ENCODE measurements around the gene LRCH1.

Gene LRCH1

DNA sequence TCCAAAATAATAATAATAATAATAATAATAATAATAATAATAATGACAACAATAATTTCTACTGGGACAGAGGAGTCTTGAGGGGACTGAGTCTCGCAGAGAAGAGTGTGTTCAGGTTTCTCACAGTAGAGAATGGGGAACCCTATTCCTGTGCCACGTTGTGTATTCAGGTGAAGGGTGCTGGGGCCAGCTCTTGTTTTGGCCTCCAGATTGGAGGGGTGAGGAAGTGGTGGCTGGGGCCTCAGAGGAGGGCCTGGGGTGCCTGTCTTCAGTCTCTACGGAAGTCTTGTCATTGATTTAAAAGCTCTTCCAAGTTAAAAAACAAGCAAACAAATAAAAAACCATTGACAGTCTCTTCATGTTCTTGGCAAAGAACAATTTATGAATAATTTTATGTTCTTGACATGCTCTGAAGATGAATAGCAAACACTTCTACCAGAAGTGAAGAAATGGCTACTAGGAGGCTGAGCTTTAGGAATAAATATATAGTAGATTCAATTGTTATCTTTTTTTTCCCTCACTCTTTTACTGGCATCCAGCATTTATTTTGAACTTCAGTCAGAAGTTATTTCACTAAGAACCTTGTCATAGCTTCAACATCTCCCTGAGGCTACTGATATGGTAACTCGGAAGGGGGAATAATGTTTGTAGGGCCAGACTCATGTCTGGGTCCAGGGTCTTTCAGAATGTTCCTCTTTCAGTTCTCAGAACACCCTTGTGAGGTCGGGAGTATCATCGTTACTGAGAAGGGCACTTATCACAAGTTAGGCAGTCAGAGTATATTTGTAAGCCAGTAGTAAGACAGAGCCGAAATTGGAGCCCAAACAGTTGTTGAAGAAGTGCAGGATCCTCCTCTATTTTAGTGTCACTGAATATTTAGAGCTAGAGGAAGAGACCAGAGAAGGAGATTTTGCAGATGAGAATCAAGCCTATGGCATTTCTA, 13.1 kb downstream of the LRCH1 start:
- FAIRE-seq: no peak

DNA sequence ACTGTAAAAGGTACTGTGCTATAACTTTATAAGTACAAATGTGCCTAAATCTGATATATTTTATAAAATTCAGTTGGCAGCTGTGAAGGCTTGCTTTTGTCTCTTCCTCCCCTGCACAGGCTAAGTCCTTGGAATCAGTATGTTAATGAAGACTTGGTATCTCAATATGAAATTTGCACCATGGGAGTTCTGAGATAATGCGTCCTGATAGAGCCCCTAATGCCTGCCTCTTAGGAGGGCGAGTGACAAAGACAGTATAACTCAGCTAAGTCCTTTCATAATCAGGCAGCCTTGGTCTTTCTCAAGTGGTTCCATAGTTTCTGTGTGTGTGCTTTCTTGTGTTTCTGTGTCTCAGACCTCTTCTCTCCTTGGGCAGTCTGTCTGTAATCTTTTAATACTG, 14.7 kb downstream of the LRCH1 start:
- no peak for FAIRE-seq

DNA sequence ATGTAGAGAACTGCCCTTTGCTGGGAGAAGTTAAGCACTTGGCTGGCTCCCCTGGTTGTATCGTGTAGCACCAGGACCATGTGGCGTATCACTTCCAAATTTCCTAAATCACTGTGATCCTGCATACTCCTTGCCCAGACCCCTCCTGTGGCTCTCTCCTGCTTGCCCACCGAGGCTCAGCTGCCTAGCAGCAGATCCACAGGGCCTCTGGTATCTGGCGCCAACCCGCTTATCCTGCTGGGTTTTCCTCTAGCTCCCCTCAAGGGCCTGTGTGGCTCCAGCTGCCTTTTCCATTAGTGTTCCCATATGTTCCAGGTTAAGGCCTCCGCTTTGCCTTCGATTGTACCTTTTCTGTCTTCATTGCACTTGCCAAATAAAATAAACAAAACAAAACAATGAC, 16.5 kb downstream of the LRCH1 start:
- FAIRE-seq: no peak

DNA sequence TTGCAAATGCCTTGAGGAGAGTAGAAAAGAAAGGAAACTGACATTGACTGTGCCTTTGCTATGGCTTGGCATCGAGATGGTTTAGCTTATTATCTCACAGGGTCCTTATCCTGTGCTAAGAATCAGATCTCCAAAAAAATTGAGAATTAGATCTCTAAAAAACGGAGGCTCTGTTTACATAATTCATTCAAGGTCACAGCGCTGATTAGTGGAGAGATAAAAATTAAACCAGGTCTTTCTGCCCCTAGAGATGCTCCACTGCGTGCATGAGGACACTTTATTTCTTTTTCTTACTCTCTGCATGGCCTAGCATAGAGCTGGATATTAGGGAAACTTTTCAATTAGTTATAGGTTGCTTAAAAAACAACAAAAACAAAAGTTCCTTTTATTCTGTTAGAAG, 17.3 kb downstream of the LRCH1 start:
- FAIRE-seq: no peak

DNA sequence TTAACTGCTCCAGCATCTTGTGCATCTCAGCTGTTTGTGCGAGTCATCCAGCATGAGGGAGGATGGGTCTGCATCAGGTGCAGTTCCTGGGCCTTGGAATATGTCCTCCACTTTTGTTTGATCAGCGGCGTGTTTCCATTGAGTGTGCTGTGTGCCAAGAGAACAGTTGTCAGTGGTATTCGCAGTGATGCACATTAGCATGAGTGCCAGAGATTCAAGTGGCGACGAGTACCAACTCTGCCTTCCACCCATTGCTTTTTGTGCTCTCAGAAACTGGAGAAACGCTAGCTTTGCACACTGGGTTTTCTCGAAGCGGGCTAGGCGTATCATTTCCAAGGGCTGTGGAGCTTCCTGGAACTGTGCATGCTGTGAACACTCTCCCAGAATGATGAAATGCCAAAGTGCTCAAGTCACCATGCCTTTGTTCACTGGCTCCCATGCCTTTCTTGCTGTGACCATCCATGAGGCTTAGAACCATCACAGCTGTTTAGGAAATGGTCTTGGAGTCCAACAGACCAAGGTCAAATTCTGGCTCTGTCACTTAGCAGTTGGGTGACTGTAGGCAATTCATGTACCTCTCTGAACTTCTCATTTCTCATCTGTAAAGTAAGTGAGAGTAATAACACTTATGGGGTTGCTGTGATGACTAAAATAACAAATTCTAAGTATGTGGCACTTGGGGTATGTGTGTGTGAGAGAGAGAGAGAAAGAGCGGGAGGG, 18.4 kb downstream of the LRCH1 start:
- no peak for FAIRE-seq

DNA sequence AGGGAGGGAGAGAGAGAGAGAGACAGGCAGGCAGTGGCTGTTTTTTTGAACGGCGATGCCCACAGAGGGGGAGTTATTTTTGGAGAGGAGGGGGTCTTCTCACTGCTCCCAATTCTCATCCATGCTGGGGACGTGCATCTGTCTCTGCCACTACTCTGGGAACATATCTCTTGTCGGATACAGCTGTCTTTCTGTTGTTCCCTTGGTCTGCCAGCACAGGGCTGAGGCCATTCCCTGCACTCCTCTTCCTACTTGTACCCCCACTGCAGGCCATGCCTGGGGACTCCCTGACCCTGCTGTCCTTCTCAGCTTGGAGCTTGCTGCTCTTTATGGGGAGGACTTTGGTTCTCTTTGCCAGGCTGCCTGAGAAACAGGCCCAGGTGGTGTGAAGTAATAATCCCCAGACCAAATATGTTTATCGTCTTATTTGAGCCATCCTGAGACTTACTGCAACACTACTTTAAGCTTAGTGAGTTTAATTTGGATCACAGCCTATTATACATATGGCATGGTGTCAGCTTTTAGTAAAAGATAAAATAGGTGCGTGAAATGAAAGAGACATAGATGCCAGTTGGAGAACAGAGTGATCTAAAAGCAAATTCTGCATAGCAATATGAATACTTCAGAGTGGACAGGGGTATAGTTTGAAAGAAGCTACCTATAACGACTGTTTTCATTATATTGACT, 19.1 kb downstream of the LRCH1 start:
- no peak for FAIRE-seq

DNA sequence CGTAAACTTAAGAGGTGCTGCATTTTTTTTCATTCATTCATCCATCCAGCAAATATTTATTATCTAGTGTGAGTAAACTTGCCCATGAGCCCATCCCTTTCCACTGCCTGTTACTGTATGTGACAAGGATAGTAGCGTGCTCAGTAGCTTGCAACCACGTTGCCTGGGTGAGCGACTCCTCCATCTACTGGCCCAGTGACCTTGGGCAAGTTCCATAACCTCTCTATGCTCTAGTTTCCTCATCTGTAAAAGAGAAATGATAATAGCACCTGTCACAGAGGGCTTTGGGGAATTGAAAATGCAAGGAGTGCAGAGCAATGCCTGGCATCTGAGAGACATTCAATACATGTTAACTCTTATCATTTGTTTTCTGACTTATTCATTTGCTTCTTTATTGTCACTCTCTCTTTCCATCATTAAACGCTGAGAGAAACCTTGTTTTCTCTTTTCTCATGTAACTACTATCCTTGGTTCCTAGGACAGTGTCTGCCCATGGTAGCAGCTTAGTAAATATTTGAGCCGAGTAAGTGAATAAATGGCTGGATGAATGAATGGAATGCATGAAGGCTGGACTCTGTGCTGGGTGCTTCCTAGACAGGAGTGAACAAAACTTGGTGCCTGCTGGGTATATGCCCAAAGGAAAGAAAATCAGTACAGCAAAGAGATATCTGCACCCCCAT, 19.9 kb downstream of the LRCH1 start:
- no peak for FAIRE-seq

DNA sequence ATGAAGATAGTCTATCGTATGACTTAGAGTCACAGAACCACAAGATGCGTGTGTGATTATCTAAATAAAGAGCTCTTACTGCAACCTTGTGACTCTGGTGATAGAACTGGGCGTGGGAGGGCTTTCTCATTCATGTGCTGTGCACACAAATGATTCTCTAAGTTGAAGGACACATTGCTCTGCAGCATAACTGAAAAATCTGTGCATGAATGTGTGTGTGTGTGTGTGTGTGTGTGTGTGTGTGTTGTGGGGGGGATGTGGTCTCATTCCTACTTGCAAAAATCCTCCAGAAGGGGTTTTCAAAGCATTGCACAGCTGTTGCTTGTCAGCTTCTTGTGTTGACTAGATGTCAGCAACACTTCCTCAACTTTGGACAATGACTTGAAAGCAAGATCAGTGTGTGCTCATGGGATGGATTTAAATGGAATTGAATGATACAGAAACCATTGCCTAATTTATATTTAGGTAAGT, 22.4 kb downstream of the LRCH1 start:
- FAIRE-seq: no peak

DNA sequence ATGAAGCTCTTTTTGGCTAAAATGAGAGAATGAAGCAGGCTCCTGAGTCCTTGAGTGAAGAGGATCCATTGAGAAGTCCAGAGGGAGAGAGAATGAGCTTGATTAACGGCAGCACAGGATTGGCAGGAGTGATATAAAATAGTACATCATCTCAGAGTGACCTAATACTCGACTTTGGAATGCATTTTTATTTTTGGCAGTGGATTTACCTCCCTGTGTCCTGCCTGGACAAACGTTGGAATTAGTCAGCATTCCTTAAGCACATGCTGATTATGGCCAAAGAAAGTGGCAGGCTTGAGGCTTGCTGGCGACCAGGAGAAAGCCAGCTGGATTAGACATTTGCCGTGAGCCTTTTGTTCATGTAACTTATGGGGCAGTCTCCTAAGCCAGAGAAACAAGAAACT, 22.9 kb downstream of the LRCH1 start:
- no peak for FAIRE-seq

DNA sequence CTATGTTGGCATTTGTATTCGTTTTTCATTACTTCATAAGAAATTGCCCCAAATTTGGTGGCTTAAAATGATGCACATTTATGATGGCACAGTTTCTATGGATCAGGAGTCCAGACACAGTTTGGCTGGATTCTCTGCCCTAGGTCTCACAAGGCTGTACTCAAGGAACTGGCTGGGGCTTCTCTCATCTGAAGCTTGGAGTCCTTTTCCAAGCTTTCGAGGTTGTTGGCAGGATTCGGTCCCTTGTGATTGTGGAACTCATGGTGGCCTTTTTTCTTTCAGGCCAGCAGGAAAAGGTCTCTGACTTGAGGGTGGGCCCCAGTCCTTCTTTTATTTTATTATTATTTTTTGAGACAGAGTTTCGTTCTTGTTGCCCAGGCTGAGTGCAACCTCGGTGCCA, 23.8 kb downstream of the LRCH1 start:
- FAIRE-seq: no peak

DNA sequence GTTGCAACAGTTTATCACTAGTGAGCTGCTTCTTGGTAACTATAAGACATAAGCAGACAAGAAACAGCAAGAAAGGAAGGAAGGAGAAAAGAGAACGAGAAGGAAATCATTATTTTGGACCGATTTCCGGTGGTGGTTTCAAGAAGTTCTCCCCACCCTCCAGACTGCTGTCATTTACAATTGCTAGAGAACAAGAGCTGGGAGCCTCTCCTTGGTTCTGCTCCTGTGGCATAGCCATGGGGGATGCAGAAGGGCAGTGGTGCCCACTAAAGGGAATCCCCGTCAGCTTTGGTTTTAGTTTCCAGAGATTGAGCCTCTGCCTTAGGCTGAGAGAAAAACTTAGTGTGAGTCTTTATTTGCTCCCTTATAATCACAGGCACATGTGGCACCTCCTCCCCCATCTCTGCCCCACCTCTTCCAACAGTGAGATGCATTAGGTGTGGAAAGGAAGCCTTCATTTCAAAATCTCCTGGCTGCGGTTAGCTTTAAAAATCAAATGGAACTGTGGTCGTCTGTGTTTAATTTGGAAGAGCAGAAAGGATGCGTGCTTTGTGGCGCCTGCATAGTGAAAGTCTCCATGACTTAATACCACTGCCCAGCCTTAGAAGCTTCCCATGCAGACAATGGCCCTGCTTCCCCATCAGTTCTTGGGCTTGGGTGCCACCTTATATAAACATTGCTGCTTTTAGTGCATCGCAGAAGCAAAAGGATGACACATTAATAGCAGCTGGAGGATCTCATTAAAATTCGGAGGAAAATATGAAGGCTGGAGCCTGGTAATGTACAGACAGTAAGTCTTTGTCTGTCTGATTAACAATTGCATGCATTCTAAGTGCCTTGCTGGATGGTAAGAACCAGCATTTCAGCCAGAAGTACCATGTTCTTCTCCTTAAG, 25.0 kb downstream of the LRCH1 start:
- no peak for FAIRE-seq

DNA sequence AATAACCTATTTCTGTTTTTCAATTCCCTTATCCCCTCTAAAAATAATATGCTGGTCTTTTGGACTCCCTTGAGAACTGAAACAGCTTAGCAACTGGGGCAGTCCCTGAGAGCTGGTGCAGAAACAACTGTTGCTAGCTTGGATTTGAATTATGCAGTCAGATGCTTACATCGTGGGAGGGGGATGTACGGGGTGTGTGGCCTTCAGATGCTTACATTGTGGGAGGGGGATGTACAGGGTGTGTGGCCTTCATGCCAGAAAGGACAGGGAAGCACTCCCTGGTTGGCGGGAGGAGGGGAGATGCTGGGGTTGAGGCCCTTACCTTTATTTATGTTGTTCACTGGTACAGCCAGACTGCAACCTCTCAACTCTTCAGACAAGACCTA, 25.6 kb downstream of the LRCH1 start:
- FAIRE-seq: no peak

DNA sequence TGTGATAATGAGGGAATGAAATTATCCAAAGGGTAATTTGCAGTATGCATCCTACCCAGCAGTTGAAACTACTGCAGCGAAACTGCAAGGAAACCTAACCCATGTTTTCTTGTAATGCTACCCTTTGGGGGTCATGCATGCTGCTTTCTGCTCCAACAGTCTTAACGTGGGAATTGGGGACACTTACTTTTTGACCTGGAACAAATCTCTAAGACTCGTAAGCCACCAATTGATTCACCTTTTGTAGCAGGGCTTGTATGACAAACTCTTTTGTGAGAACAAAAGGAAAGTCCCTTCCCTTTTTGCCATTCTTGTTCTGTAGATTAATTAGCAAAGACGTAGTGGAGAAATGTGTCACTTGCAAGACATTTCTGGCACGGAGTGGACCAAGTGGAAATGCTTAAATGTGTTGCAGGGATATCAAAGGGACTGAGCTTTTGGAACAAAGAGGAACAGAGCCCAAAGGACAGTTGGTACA, 27.4 kb downstream of the LRCH1 start:
- FAIRE-seq: no peak

DNA sequence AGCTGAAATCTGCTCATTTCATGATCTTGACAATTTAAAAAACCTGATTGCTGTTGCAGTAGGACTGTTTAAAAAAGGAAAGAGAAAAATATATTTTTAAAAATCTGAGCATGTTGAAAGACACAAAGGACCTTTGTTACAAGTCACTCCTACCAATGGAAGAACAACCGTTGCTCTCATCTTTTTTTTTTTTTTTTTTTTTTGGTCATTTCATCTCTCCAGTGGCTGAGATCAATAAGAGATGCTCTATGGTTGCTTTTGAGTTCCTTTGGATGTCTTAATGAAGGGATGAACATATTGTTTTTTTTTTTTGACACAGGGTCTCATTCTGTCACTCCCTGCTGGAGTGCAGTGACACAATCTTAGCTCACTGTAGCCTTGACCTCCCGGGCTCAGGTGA, 29.2 kb downstream of the LRCH1 start:
- no peak for FAIRE-seq

DNA sequence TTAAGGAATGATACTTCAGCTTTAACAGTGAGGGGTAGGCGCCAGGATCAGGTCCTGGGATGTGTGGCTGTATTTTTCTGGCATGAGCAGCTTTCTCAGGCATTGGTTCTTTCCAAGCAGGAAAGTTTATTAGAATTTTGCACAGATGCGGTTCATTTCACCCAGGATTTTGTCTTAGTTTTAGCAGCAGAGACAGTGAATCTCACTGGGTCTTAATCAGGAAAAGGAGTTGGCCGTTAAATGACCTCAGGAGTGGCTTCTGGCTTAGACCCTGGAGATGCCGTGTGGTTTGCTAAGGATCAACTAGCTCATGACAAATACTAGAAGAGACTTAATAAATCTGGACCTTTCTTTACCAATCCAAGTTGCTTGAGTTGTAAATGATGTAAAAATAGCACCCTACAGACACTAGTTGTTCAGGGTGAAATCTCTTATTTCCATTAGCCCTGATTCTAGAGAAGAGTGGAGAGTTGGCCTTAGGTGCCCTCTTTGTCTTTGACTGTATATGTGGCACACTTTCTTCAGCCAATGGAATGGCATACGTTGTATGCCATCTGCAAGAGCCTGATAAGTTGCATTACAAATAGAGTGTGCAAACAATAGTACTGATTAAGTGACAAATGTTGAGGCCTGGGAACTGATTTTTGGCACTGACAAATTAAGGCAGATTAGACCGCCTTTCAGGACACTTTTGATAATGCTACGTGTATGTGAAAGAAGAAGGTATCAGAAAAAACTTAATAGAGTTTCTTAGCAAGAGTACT, 34.0 kb downstream of the LRCH1 start:
- FAIRE-seq: no peak

DNA sequence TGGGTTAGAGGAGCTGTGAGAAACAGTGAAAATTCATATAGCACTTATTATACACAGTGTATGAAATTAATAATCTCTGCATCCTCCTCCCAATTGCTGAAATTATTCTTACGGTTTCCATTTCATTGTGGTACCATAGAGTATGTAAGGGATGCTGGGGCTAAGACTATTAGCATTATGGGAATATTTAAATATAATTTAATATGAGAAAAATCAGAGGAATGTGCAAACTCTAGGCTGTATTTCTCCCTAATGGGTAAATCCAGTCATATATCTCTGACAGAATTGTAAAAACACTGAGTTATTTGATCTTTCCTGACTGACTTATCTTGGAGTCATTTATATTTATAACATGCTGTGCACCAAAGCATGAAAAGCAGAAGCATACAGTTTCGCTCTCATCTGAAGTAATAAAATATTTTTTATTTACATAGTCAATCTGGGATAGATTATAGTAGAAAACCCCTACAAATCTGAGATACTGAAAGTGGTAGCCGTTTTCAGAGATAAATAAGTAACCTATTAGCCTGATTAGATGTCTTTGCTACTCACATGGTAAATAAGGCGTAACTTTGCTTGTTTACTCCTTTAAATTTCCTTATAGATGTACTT, 34.9 kb downstream of the LRCH1 start:
- FAIRE-seq: no peak

DNA sequence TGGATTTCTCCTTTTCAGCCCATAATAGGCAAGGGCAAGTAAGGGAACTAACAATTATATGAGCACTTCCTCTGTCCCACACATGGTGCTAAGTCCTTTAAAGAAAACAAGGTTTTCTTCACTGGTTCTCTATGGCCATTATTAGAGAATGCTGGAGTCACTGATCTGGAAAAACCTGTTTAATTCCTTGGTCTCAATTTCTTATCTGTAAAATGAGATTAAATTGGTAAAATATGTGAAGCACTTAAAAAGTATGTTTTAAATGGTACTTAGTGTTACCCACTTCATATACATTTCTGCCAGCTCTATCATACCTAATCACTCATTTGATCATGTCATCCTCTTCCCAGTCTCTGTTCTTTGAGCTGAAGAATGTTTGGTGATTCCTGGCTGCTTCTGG, 39.4 kb downstream of the LRCH1 start:
- FAIRE-seq: no peak

DNA sequence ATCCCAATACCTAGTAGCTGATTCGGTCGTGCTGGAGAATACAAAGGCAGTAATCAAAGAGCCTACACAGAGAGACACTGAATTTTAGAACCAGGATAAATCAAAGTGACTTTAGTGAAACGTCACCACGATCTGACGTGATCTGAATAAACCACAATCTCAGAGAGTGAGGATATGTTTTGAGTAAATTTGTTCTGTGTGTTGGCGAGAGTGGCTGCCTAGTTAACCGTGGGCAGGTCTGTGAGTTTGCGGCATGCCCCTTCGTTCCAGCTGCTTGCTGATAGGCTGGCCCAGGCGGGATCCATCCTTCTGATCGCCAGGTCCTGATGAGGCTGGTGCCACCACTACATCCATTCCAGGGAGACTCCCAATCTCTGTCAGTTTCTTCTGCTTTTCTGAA, 40.4 kb downstream of the LRCH1 start:
- no peak for FAIRE-seq

DNA sequence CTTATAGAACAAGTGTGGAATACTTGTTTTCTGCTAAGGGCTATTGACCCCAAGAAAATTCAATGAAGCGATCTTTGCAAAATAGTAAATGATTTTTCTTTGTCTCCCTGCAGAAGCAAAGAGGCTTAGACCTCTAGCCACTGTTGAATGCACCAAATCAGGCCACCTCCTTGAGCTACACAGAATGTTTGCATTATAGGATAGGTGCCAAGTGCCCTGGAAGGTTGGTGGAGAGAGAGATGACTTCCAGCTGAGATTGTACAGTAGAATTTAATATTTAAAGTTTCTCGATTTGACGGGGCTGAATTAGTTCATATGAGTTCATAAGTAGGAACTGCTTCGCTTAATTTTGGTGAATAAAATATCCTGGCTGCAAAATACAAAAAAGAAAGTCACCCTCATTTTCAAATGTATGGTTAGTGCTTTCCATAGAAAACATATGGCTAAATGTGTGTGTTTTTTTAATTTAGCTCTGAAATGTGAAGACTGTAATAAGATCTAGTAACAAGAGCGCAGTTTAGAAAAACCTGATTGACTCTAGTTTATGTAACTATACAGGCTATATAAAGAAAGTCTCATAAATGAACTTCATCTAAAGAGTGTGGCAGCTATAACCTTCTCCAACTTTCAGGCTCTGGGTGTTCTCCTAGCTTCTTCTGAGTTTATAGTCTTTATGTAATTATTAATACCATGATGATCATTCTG, 41.6 kb downstream of the LRCH1 start:
- FAIRE-seq: no peak

Data from A204.1 (cell line).